Panc1 (cell line): ENCODE measurements around the gene AGRN.

Experiments used
- CTCF ChIP-seq: fragments of 450-650 bp; IDR thresholded peaks from 2 replicates; pipeline ENCODE4 v1.5.1; 2017; ENCODE audit warnings: mild to moderate bottlenecking
- POLR2AphosphoS5 ChIP-seq: IDR thresholded peaks from 2 replicates; pipeline ENCODE4 v1.6.1; 2012; ENCODE audit warnings: mild to moderate bottlenecking, low read depth, low read length, moderate library complexity
- REST ChIP-seq, 2 experiments: IDR thresholded peaks; 2 replicates each; pipeline ENCODE4 v1.6.1; 2011 to 2012; ENCODE audit warnings: low read depth in 2 of 2, control low read depth in 1 of 2, low read length in 1 of 2, mild to moderate bottlenecking in 1 of 2, moderate library complexity in 1 of 2; ENCODE audit not compliant: insufficient read depth in 1 of 2
- TCF7L2 ChIP-seq: IDR thresholded peaks from 2 replicates; pipeline ENCODE4 v1.6.1; 2011; ENCODE audit warnings: mild to moderate bottlenecking, low read depth, low read length, inconsistent platforms

DNA sequence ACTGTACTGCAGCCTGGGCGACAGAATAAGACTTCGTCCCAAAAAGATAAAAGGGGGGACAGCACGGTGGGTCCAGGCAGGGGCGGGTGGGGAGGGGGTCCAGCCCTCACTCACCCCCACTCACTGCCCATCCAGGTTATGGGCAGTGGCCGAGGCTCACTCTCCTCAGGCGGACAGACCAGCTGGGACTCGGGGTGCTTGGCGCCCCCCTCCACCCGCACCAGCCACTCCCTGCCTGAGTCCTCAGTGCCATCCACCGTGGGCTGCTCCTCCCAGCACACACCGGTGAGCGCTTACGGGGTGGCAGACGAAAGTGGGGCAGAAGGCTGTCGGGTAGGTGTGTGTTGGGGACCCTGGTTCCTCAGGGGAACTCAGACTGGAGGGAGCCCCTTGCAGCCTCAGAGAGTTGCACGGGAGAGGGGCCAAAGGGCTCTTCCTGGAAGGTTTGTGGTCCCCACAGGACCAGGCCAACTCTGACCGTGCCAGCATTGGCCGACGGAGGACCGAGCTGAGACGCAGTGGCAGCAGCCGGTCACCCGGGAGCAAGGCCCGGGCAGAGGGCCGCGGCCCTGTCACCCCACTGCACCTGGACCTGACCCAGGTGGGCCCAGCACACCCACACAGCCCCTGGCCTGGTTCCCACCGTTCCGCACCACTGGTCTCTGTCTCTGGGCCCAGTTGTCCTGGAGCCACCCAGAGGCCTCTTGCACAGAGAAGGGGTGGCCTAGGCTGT, 47.0 kb upstream of the AGRN start:
- TF ChIP-seq REST (IDR thresholded peaks at IDR 0.05; ENCODE audit: insufficient read depth in 1 of 2, low read depth in 2 of 2, low read length in 1 of 2) (no peak), TCF7L2 (no peak), POLR2AphosphoS5 (no peak), CTCF (no peak)
